H1 (cell line): ENCODE data around the gene TBCB. TPM values are rescaled to one million over a fixed set of nuclear protein-coding genes. Genes with fewer than 3 reads are reported as not detected.

Experiments used
- FOSL1 ChIP-seq: IDR thresholded peaks from 2 replicates; pipeline ENCODE4 v1.6.1; 2011; ENCODE audit warnings: mild to moderate bottlenecking, low read depth, low read length, moderate library complexity; ENCODE audit not compliant: insufficient read depth
- RXRA ChIP-seq: IDR thresholded peaks from 2 replicates; pipeline ENCODE4 v1.6.1; 2011; ENCODE audit warnings: low read depth, mild to moderate bottlenecking, low read length, moderate library complexity; ENCODE audit not compliant: insufficient read depth
- polyA plus RNA-seq, 7 experiments: library from polyadenylated mRNA; depleted of rRNA in 3 of 7; stranded (reverse) in 5 of 7; unstranded in 2 of 7; fragments of >200 nt in 5 of 7; fragments of 200-250 nt in 2 of 7; gene quantifications; 1 replicate in 5 of 7; 2 replicates in 1 of 7; 4 replicates in 1 of 7; pipeline versions ENCODE4 v1.2.1 to v1.2.3, GENCODE V29; 2011 to 2013; ENCODE audit warnings: missing spikeins in 2 of 7, mixed read lengths in 2 of 7
- total RNA-seq: library from RNA; stranded (reverse); fragmentation: NEBNext Ultra II Directional; extraction: Animal tissue kit (Norgen Biotek cat#: 25700); gene quantifications from 2 replicates; pipeline ENCODE4 v1.2.1, GENCODE V29; 2021

TBCB gene
- total and polyA plus RNA-seq, 2 of the 8 experiments (the other 6 are each of a cell fraction or from before 2014, with no cell fraction given) = 153 to 286 TPM

GRCh38 chr19:36139120-36139472, 23.8 kb downstream of the TBCB start (continued):
- no peak for TF ChIP-seq FOSL1
- TF ChIP-seq RXRA = no peak
